ENCODE results near the gene PRPH2. TPM values are rescaled to one million over a fixed set of nuclear protein-coding genes. Genes with fewer than 3 reads are reported as not detected.
A peak's percentile ranks its signal among the peaks of the same experiment; 100 is the strongest.
"Not testable (repeated sequence)": the region's sequence is repeated elsewhere in the genome, so short reads cannot be mapped to it uniquely, and the experiment has no call there.

Gene PRPH2
- total and polyA plus RNA-seq, 2 of the 13 experiments (the other 11 are each of a cell fraction or from before 2014, with no cell fraction given) = 0.03 to 0.04 TPM

- H2AFZ ChIP-seq (ENCODE audit: low read length); H3K4me3 ChIP-seq (replicated peaks in 1 of 3; ENCODE audit: insufficient read depth in 1 of 3, low read depth in 2 of 3, low read length in 3 of 3); ATAC-seq; H3K4me2 ChIP-seq (ENCODE audit: low read depth, low read length); intact Hi-C loops (cut with micrococcal nuclease; ENCODE audit: unreplicated experiment); H3K9ac ChIP-seq (ENCODE audit: insufficient read depth, low read depth, low read length); H4K20me1 ChIP-seq (ENCODE audit: insufficient read depth, low read length); H3K79me2 ChIP-seq (ENCODE audit: insufficient read depth, low read length); H3K27ac ChIP-seq (ENCODE audit: extremely low read length, insufficient read depth, low read length); FAIRE-seq; DNase-seq (ENCODE audit: low spot score); H3K27me3 ChIP-seq (ENCODE audit: control insufficient read depth in 1 of 2, insufficient read depth in 2 of 2, low read length in 2 of 2); BruUV-seq (replicated peaks); in situ Hi-C loops (cut with HindIII; ENCODE audit: extremely low pct_ligation_motif_present, low pct_unique_long_range_greater_than_20kb); H3K9me3 ChIP-seq (ENCODE audit: low read length); CTCF ChIA-PET (ENCODE audit: low intra/inter-chr PET ratio, low total read pairs); H3K36me3 ChIP-seq (replicated peaks in 1 of 2; ENCODE audit: control insufficient read depth in 1 of 2, insufficient read depth in 2 of 2, low read length in 2 of 2): not testable (repeated sequence)
- WGBS (ENCODE audit: low lambda C conversion rate) = 52% methylated on average over 13 of the region's 13 CpGs
- peaks cover 11% of the 10 kb centered on the region for H3K4me1 ChIP-seq (ENCODE audit: insufficient read depth, low read length)
- TF ChIP-seq RAD51 (IDR thresholded peaks at IDR 0.05; ENCODE audit: borderline replicate concordance) = peak; percentile 54; the same call in 1 of the 2 replicates
- POLR2A ChIA-PET = interaction anchor here (0.6 to 1.6 kb wide), 3 partner anchors 13 to 49 kb away, joined by 3 read pairs; no protein-coding TSS in a partner anchor
Observed at GRCh38 chr6:42733867-42734481, 11.6 kb upstream of the PRPH2 start.

DNA sequence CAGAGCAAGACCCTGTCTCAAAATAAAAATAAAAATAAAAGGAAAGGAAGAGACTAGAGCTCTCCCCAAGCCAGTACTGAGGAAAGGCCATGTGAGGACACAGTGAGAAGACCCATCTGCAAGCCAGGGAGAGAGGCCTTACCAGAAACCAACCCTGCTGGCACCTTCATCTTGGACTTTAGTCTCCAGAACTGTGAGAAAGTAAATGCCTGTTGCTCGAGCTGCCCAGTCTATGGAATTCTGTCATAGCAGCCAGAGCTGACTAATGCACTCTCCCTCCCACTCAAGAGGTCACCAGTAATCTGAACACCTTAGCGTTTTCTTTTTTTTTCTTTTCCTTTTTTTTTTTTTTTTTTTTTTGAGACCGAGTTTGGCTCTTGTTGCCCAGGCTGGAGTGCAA lies 7.3 kb upstream of the PRPH2 start:
- Histone ChIP-seq H3K4me3 (replicated peaks in 1 of 3; ENCODE audit: insufficient read depth in 1 of 3, low read depth in 2 of 3, low read length in 3 of 3) (no peak overlapping the region), H3K27ac (ENCODE audit: extremely low read length, insufficient read depth, low read length) (no peak overlapping the region), H3K36me3 (replicated peaks in 1 of 2; ENCODE audit: control insufficient read depth in 1 of 2, insufficient read depth in 2 of 2, low read length in 2 of 2) (no peaks in the 10 kb centered on the region), H3K4me1 (ENCODE audit: insufficient read depth, low read length) (peaks cover 20% of the 10 kb centered on the region), H3K27me3 (ENCODE audit: control insufficient read depth in 1 of 2, insufficient read depth in 2 of 2, low read length in 2 of 2) (no peaks in the 10 kb centered on the region), H3K9me3 (ENCODE audit: low read length) (no peaks in the 10 kb centered on the region), H3K4me2 (ENCODE audit: low read depth, low read length) (peak overlapping the region; percentile 58), H3K9ac (ENCODE audit: insufficient read depth, low read depth, low read length) (no peak overlapping the region), H2AFZ (ENCODE audit: low read length) (peak overlapping the region; percentile 19), H4K20me1 (ENCODE audit: insufficient read depth, low read length) (no peaks in the 10 kb centered on the region), H3K79me2 (ENCODE audit: insufficient read depth, low read length) (no peaks in the 10 kb centered on the region)
- ChIA-PET POLR2A (interaction anchor here (0.7 to 1.9 kb wide), 5 partner anchors 13 to 161 kb away, joined by 4 to 20 read pairs (median 6); partner anchors contain the start of genes BICRAL and TBCC), CTCF (ENCODE audit: low intra/inter-chr PET ratio, low total read pairs) (interaction anchor here (1.1 kb wide), 1 partner anchor 69 kb away, joined by 3 read pairs; no protein-coding TSS in a partner anchor)
- BruUV-seq (replicated peaks) = no TSS peak
- peak; percentile 48 for FAIRE-seq
- in situ Hi-C loops (cut with HindIII; ENCODE audit: extremely low pct_ligation_motif_present, low pct_unique_long_range_greater_than_20kb) (loop anchor here (5.0 kb wide), 1 partner anchor 67 kb away; no protein-coding TSS in a partner anchor), intact Hi-C loops (cut with micrococcal nuclease; ENCODE audit: unreplicated experiment) (loop anchor here (5.0 kb wide), 1 partner anchor 163 kb away; a partner anchor contains a TSS)
- 21% methylated on average over 3 of the region's 3 CpGs for WGBS (ENCODE audit: low lambda C conversion rate)
- peak; percentile 28 for DNase-seq (ENCODE audit: low spot score)
- ATAC-seq = peak; percentile 46
- TF ChIP-seq ZNF12 (CRISPR knock-in tag; IDR thresholded peaks at IDR 0.05) (peak; percentile 96), PRPF4 (IDR thresholded peaks at IDR 0.05; ENCODE audit: low read depth, low read length, poor library complexity, severe bottlenecking) (no peak), HNF4A (CRISPR knock-in tag; IDR thresholded peaks at IDR 0.05) (peak; percentile 43), ZNF556 (CRISPR knock-in tag; IDR thresholded peaks at IDR 0.05; ENCODE audit: borderline replicate concordance) (no peak), ZNF343 (CRISPR knock-in tag; IDR thresholded peaks at IDR 0.05) (no peak), THAP8 (CRISPR knock-in tag; IDR thresholded peaks at IDR 0.05; ENCODE audit: borderline replicate concordance) (no peak)
- TF ChIP-seq, protein P1, sequence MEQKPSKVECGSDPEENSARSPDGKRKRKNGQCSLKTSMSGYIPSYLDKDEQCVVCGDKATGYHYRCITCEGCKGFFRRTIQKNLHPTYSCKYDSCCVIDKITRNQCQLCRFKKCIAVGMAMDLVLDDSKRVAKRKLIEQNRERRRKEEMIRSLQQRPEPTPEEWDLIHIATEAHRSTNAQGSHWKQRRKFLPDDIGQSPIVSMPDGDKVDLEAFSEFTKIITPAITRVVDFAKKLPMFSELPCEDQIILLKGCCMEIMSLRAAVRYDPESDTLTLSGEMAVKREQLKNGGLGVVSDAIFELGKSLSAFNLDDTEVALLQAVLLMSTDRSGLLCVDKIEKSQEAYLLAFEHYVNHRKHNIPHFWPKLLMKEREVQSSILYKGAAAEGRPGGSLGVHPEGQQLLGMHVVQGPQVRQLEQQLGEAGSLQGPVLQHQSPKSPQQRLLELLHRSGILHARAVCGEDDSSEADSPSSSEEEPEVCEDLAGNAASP (CRISPR knock-in tag; IDR thresholded peaks at IDR 0.05; ENCODE audit: borderline replicate concordance) = peak; percentile 64; the same call in 1 of the 2 replicates
- TF ChIP-seq, protein P2, sequence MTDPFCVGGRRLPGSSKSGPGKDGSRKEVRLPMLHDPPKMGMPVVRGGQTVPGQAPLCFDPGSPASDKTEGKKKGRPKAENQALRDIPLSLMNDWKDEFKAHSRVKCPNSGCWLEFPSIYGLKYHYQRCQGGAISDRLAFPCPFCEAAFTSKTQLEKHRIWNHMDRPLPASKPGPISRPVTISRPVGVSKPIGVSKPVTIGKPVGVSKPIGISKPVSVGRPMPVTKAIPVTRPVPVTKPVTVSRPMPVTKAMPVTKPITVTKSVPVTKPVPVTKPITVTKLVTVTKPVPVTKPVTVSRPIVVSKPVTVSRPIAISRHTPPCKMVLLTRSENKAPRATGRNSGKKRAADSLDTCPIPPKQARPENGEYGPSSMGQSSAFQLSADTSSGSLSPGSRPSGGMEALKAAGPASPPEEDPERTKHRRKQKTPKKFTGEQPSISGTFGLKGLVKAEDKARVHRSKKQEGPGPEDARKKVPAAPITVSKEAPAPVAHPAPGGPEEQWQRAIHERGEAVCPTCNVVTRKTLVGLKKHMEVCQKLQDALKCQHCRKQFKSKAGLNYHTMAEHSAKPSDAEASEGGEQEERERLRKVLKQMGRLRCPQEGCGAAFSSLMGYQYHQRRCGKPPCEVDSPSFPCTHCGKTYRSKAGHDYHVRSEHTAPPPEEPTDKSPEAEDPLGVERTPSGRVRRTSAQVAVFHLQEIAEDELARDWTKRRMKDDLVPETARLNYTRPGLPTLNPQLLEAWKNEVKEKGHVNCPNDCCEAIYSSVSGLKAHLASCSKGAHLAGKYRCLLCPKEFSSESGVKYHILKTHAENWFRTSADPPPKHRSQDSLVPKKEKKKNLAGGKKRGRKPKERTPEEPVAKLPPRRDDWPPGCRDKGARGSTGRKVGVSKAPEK (CRISPR knock-in tag; IDR thresholded peaks at IDR 0.05; ENCODE audit: borderline replicate concordance) = no peak
